Effector memory CD4-positive, alpha-beta T cell (primary cell): ENCODE measurements around the gene TIAM1.

Experiments used
- DNase-seq, 3 donors: peaks; one replicate each; pipeline ENCODE4 v3.0.0-alpha.2; 2020
- H3K27ac ChIP-seq: 2 replicates; pipeline ENCODE4 v1.7.0; 2013; ENCODE audit warnings: mild to moderate bottlenecking, low read length, moderate library complexity; ENCODE audit not compliant: insufficient read depth, poor library complexity, severe bottlenecking
- H3K27me3 ChIP-seq: replicated peaks from 2 replicates; pipeline ENCODE4 v1.7.0; 2013; ENCODE audit warnings: mild to moderate bottlenecking, low read length; ENCODE audit not compliant: insufficient read depth, control insufficient read depth, poor library complexity, severe bottlenecking
- H3K36me3 ChIP-seq: 2 replicates; pipeline ENCODE4 v1.7.0; 2013; ENCODE audit warnings: mild to moderate bottlenecking, low read length, moderate library complexity; ENCODE audit not compliant: control insufficient read depth, insufficient read depth
- H3K4me1 ChIP-seq: 2 replicates; pipeline ENCODE4 v1.7.0; 2013; ENCODE audit warnings: low read length, mild to moderate bottlenecking; ENCODE audit not compliant: control insufficient read depth, insufficient read depth, poor library complexity, severe bottlenecking
- H3K4me3 ChIP-seq: 2 replicates; pipeline ENCODE4 v1.7.0; 2013; ENCODE audit warnings: low read length, low read depth, mild to moderate bottlenecking; ENCODE audit not compliant: insufficient read depth, poor library complexity, severe bottlenecking
- H3K9me3 ChIP-seq: 2 replicates; pipeline ENCODE4 v1.7.0; 2013; ENCODE audit warnings: mild to moderate bottlenecking, low read length, moderate library complexity; ENCODE audit not compliant: control insufficient read depth

Gene TIAM1

DNA sequence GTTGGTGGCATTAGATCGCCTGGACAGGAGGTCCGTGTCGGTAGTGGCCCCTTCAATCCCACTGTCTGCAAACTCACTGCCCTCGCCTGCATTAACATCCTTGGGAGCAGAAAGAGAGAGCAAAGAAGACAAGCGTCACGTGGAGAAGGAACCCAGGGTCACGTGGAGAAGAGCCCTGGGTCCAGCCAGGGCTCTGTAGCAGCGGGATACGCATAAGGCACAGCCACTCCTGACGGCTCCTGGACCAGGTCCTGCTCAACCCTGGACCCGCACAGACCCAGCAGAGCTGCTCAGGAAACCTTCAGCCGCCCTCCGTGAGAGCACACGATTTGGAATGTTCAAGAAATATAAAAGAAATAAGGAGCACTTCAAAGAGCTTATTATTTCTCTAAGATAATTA lies 92.0 kb downstream of the TIAM1 start:
- no peak overlapping the region for H3K4me3 ChIP-seq
- peaks cover 4% of the 10 kb centered on the region for H3K36me3 ChIP-seq
- no peak for DNase-seq
- H3K4me1 ChIP-seq, result no peaks in the 10 kb centered on the region
- H3K27ac ChIP-seq, result no peak overlapping the region
- H3K27me3 ChIP-seq, result no peaks in the 10 kb centered on the region
- no peaks in the 10 kb centered on the region for H3K9me3 ChIP-seq

DNA sequence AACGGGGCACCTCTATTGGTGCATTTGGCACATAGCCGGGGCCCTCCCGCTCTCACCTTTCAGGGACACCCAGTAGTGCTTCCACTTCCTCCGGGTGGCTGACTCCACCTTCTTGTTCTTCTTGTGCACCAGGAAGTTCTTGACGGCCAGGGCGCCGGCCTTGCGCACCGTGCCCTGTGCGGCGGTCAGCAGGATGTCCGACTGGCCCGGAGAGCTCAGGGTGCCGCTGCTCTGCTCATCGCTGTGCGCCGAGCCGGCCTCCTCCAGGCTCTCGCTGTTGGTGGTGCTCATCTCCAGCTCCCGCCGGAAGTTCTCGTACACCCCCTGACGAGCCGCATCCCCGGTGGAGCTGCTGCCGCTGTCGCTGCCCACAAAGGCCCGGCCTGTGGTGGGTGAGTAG lies 92.4 kb downstream of the TIAM1 start:
- Histone ChIP-seq H3K36me3 (peaks cover 4% of the 10 kb centered on the region), H3K9me3 (no peaks in the 10 kb centered on the region), H3K4me3 (no peak overlapping the region), H3K27me3 (no peaks in the 10 kb centered on the region), H3K4me1 (no peaks in the 10 kb centered on the region), H3K27ac (no peak overlapping the region)
- no peak for DNase-seq

DNA sequence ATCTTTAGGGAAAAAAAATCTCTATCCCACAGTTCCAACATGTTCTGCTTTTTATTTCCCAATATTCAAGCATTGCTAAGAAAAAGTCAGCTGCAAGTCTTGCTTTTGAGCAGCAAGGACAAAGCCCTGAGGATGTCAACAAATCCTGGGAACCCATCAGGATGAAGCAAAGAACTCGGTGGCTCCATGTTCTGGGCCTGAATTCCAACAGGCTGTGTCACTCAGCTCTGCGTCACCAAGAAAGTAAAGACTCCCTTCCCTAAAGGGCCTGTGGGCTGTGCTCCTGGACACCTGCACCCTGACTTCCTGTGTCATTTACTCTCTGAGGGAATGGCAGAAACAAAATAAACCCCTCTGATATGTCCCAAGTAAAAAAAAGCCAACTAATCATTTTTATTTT lies 95.5 kb downstream of the TIAM1 start:
- no peak overlapping the region for H3K4me3 ChIP-seq
- no peaks in the 10 kb centered on the region for H3K4me1 ChIP-seq
- no peaks in the 10 kb centered on the region for H3K27me3 ChIP-seq
- no peak for DNase-seq
- peaks cover 17% of the 10 kb centered on the region for H3K36me3 ChIP-seq
- no peak overlapping the region for H3K27ac ChIP-seq
- H3K9me3 ChIP-seq, result peaks cover 2% of the 10 kb centered on the region

DNA sequence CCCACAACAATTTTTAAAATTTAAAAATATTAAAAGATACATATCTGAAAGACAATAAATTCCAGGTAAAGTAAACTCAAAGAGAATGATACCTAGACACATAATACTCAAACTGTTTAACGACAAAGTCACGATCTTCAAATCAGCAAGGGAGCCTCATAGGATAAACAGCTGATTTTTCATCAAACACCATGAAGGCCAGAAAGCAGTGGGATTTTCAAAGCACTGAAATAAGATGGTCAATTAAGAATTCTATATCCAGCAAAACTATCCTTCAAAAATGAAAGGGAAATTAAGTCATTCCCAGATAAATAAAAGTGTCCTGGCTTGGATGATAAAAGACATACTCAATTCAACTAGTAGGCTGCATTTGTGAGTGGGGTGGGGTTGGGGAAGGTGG lies 100.5 kb downstream of the TIAM1 start:
- Histone ChIP-seq H3K27me3 (no peaks in the 10 kb centered on the region), H3K36me3 (peaks cover 35% of the 10 kb centered on the region), H3K4me3 (no peak overlapping the region), H3K4me1 (no peaks in the 10 kb centered on the region), H3K9me3 (peaks cover 6% of the 10 kb centered on the region), H3K27ac (no peak overlapping the region)
- no peak for DNase-seq

DNA sequence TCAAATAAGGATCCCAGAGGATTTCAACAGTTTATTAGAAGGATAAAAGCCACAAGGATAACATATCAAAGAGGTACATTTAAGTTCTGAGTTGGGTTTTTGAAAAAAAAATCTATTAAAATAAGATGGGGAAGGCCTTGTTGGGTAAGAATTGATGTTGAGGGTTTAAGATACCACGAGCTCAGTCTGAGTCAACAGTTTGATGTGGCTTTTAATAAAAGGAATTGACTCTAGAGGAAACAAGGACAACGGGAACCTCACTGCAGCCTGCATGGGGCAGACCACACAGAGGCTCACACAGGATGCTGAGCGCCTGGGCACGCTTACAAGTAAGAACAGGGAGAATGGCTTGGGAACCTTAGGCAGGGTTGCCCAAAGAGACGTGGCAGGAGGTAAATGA lies 107.5 kb downstream of the TIAM1 start:
- H3K4me3 ChIP-seq, result no peak overlapping the region
- no peaks in the 10 kb centered on the region for H3K27me3 ChIP-seq
- DNase-seq, result no peak
- H3K4me1 ChIP-seq, result no peaks in the 10 kb centered on the region
- no peaks in the 10 kb centered on the region for H3K9me3 ChIP-seq
- no peak overlapping the region for H3K27ac ChIP-seq
- H3K36me3 ChIP-seq, result peaks cover 11% of the 10 kb centered on the region

DNA sequence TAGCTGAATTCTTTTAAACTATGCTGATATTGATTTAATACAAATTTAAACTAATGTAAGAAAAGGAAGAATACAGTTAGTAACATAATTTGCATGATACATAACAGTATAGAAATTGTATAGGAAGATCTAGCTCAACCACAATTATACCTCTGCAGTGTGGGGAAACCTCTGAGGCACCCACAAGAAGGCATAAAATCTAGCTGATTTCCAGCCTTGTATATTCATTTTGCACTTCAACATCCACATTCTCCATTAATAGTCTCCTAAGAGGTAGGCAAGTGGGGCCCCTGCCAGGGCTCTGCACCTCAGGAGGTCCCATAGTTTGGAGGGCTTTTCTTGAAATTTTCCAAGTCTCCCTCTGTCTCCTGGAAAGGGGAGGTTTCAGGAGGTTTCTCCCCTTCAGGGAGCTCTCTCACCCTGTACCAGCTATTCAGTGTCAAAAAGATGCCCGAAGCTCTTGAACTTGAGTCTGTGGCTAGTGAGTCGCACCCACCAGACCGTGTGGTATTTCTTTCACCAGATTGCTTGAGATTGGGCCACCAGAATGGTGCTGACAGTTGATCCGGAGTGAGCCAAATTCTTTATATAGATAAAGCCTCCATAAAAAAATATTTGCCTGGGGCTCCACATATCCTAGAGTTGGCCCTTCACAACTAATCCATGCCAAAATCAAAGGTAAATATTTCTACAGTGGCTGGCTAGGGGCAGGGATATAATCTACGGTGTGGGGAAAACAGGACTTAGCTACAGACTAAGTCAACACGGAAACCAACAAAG lies 108.2 kb downstream of the TIAM1 start:
- DNase-seq, result no peak

DNA sequence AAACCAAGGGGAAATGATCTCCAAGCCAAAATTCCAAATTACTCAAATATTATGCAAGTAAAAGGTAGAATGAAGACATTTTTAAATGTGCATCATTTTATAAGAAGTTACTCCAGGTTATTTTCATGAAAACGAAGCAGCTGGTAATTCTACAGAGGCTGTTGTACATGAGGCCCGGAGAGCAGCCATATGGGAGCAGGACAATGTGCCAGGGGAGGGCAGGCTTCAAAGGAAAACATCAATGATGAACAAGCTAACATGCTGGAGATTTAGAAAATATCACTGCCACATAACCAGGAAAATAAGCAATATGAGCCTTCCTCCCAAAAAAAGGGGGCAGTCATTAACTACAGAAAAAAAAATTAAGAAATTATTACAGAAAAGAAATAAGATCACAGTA lies 109.1 kb downstream of the TIAM1 start:
- no peaks in the 10 kb centered on the region for H3K27me3 ChIP-seq
- no peak overlapping the region for H3K27ac ChIP-seq
- H3K4me3 ChIP-seq, result no peak overlapping the region
- DNase-seq, result no peak
- H3K9me3 ChIP-seq, result no peaks in the 10 kb centered on the region
- H3K36me3 ChIP-seq, result no peaks in the 10 kb centered on the region
- no peaks in the 10 kb centered on the region for H3K4me1 ChIP-seq

More for the DNA sequence above, 108.2 kb downstream of the TIAM1 start:
- Histone ChIP-seq H3K27ac (no peak overlapping the region), H3K36me3 (peaks cover 5% of the 10 kb centered on the region), H3K9me3 (no peaks in the 10 kb centered on the region), H3K27me3 (no peaks in the 10 kb centered on the region), H3K4me1 (no peaks in the 10 kb centered on the region), H3K4me3 (no peak overlapping the region)

DNA sequence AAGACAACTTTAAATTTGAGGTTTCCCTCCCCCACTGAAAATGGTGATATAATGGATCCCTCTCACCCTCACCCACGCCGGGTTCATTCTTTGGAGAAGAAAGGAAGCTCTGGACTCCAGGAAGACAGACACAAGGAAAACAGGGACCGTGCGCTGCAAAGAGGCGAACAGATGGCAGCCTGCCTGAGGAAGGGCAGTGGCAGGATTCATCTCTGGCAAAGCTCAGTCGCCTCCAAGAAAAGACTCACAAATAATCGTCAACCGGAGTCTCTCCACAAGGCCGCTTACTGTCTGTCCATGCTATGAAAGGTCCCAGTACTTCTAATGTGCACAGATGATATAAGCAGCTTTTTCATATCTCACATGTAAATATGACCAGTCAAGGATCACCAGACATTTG lies 110.3 kb downstream of the TIAM1 start:
- no peak for DNase-seq
- no peaks in the 10 kb centered on the region for H3K36me3 ChIP-seq
- no peak overlapping the region for H3K4me3 ChIP-seq
- no peaks in the 10 kb centered on the region for H3K4me1 ChIP-seq
- no peaks in the 10 kb centered on the region for H3K9me3 ChIP-seq
- H3K27me3 ChIP-seq, result no peaks in the 10 kb centered on the region
- no peak overlapping the region for H3K27ac ChIP-seq

DNA sequence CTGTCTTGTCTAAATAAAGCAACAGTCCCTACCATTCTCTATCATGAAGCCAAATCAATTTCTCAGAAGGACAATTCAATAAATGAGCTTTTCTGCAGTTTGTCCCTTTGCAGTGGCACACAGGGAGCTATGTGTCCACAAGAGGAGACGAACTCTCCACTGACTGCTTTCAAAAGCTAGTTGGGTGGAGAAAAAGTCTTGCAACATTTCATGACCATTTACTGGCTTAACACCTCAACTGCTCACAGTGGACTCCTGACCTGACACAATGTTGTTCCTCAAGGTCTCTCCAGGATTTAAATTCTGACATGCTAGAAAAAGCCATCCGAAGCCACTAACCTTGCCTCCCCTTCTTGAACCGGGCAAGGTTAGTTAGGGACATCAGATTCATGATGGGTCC lies 111.7 kb downstream of the TIAM1 start:
- no peak for DNase-seq
- H3K9me3 ChIP-seq, result no peaks in the 10 kb centered on the region
- H3K4me3 ChIP-seq, result no peak overlapping the region
- H3K4me1 ChIP-seq, result no peaks in the 10 kb centered on the region
- no peaks in the 10 kb centered on the region for H3K36me3 ChIP-seq
- no peak overlapping the region for H3K27ac ChIP-seq
- H3K27me3 ChIP-seq, result no peaks in the 10 kb centered on the region

DNA sequence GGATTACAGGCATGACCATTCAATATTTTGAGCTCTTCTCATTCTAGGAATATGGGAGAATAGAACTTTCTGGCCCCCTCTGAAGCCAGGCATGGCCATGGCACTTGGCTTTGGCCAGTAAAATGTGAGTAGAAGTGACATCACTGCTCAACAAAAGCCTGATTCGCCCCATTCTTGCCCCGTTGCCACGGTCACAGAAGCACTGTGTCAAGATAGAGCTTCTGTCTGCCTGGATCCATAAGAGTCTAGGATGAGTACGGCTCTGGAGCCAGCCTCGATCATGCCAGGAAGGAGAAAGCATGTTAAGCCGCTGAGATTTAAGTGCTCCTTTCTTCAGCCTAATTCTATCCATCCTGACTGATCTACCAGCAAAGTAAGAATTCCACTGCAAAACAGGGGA lies 113.1 kb downstream of the TIAM1 start:
- no peak overlapping the region for H3K27ac ChIP-seq
- no peaks in the 10 kb centered on the region for H3K9me3 ChIP-seq
- no peak for DNase-seq
- H3K36me3 ChIP-seq, result no peaks in the 10 kb centered on the region
- H3K27me3 ChIP-seq, result no peaks in the 10 kb centered on the region
- H3K4me3 ChIP-seq, result no peak overlapping the region
- no peaks in the 10 kb centered on the region for H3K4me1 ChIP-seq
